ENCODE results near the gene ZNF484. TPM values are rescaled to one million over a fixed set of nuclear protein-coding genes. Genes with fewer than 3 reads are reported as not detected.
"Not testable (repeated sequence)": the region's sequence is repeated elsewhere in the genome, so short reads cannot be mapped to it uniquely, and the experiment has no call there.

ZNF484 gene
- polyA plus RNA-seq, 1 donor from 2014 or later, result 26.0 TPM

DNA sequence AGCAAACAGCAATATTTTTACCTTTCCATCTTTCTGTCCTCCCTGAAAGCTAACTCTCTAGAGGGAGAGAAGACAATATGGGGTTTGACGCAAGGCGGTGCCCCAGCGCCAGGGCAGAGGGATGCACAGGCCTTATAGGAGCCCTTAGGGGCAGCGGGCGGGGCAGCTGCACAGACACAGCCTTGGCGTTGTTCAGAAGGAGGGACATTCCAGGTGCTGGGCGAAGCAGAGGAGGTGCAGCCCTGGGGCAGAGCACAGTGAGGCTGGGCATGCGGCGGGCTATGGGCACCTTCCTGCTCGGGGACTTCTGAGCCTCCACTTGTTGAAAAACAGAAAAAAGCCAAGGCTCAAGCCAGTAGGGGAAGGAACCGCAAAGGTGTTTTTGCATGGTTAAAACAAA, 79.5 kb downstream of the ZNF484 start:
- no peak overlapping the region for H3K4me3 ChIP-seq (ENCODE audit: low read length)
- no peaks in the 10 kb centered on the region for H3K9me3 ChIP-seq (ENCODE audit: low read length)
- no peaks in the 10 kb centered on the region for H3K36me3 ChIP-seq (ENCODE audit: insufficient read depth, low read length)
- H3K27me3 ChIP-seq (ENCODE audit: insufficient read depth, low read depth, low read length), result no peaks in the 10 kb centered on the region
- no peak overlapping the region for H3K27ac ChIP-seq (ENCODE audit: low read length)
- no peaks in the 10 kb centered on the region for H3K79me2 ChIP-seq (replicated peaks; ENCODE audit: insufficient read depth, low read length)
- no peak overlapping the region for H3K9ac ChIP-seq (ENCODE audit: low read length)
- no peaks in the 10 kb centered on the region for H3K9me2 ChIP-seq (ENCODE audit: insufficient read depth, low read length)
- TF ChIP-seq, protein P1, sequence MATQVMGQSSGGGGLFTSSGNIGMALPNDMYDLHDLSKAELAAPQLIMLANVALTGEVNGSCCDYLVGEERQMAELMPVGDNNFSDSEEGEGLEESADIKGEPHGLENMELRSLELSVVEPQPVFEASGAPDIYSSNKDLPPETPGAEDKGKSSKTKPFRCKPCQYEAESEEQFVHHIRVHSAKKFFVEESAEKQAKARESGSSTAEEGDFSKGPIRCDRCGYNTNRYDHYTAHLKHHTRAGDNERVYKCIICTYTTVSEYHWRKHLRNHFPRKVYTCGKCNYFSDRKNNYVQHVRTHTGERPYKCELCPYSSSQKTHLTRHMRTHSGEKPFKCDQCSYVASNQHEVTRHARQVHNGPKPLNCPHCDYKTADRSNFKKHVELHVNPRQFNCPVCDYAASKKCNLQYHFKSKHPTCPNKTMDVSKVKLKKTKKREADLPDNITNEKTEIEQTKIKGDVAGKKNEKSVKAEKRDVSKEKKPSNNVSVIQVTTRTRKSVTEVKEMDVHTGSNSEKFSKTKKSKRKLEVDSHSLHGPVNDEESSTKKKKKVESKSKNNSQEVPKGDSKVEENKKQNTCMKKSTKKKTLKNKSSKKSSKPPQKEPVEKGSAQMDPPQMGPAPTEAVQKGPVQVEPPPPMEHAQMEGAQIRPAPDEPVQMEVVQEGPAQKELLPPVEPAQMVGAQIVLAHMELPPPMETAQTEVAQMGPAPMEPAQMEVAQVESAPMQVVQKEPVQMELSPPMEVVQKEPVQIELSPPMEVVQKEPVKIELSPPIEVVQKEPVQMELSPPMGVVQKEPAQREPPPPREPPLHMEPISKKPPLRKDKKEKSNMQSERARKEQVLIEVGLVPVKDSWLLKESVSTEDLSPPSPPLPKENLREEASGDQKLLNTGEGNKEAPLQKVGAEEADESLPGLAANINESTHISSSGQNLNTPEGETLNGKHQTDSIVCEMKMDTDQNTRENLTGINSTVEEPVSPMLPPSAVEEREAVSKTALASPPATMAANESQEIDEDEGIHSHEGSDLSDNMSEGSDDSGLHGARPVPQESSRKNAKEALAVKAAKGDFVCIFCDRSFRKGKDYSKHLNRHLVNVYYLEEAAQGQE (IDR thresholded peaks at IDR 0.05; ENCODE audit: borderline replicate concordance), result no peak
- TF ChIP-seq MXI1 (conservative IDR thresholded peaks at IDR 0.05; ENCODE audit: poor library complexity, severe bottlenecking), result no peak
- H3K4me2 ChIP-seq (ENCODE audit: low read length), result no peak overlapping the region
- H4K20me1 ChIP-seq (ENCODE audit: insufficient read depth), result no peaks in the 10 kb centered on the region
- no peak overlapping the region for H2AFZ ChIP-seq (ENCODE audit: low read depth, low read length)
- no peaks in the 10 kb centered on the region for H3F3A ChIP-seq (ENCODE audit: insufficient read depth, low read length, poor library complexity, severe bottlenecking)

DNA sequence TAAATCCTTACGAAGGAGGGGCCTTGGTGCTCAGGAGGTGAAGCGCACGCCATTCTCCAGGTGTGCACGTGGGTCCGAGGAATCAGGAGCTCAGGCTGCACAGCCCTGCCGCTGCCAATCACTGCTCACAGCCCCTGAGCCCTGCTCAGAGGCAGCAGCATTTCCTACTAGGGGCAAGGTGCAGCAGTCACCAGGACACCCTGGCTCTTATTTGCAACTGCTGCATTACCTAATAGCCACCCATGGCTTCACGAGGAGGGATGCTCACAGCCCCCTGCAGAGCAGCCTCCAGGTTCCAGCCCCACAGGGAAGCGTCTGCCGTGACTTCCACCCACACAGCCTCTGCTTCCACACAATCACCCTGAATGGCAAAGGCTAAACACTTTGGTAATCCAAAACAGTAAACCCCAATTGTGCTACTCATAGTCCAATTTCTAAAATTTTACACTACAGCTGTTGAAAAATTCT, 81.5 kb downstream of the ZNF484 start:
- not testable (repeated sequence) for H3K36me3 ChIP-seq (ENCODE audit: insufficient read depth, low read length); H3K79me2 ChIP-seq (replicated peaks; ENCODE audit: insufficient read depth, low read length); H3K9me3 ChIP-seq (ENCODE audit: low read length); H3K4me2 ChIP-seq (ENCODE audit: low read length); H4K20me1 ChIP-seq (ENCODE audit: insufficient read depth); H3K9me2 ChIP-seq (ENCODE audit: insufficient read depth, low read length); H3K27ac ChIP-seq (ENCODE audit: low read length); H3K9ac ChIP-seq (ENCODE audit: low read length); H3F3A ChIP-seq (ENCODE audit: insufficient read depth, low read length, poor library complexity, severe bottlenecking); H3K4me3 ChIP-seq (ENCODE audit: low read length); H3K27me3 ChIP-seq (ENCODE audit: insufficient read depth, low read depth, low read length); H2AFZ ChIP-seq (ENCODE audit: low read depth, low read length)

DNA sequence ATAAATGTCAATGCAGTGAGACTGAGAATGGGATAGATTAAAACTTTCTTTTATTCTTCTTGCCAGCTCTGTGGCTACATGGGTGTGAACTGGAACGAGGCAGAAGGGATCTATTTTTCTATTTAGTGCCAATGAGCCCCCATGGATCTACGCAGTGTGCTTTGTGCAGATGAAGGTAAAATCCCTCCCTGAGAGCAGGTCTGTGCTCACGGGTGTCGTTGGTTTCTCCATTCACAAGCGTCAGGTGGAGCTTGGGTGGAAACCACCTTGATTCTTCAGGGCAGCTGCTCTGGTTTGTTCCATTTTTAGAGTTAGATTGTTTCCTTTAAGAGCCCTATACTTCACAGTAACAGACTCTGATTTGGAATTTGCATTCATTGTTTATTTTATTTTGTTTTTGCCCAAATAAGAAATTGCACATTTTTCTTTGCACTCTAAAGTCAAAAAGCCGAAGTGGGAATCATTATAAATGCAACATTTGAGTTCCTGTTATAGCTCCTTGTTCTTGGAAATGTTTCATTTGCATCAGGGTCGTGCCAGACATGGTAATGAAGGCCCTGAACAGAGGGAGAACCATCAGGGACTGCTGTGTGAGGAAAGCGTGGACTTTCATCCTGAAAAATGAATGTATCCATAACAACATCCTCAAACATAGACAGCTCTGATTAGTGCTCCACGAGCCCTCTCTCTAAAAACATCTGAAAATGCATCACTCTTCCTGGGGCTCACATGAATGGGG, 82.1 kb downstream of the ZNF484 start:
- H3K4me3 ChIP-seq (ENCODE audit: low read length), result no peak overlapping the region
- H3K36me3 ChIP-seq (ENCODE audit: insufficient read depth, low read length), result no peaks in the 10 kb centered on the region
- H3K9me2 ChIP-seq (ENCODE audit: insufficient read depth, low read length), result no peaks in the 10 kb centered on the region
- no peaks in the 10 kb centered on the region for H3K27me3 ChIP-seq (ENCODE audit: insufficient read depth, low read depth, low read length)
- H3K9ac ChIP-seq (ENCODE audit: low read length), result no peak overlapping the region
- no peaks in the 10 kb centered on the region for H3K9me3 ChIP-seq (ENCODE audit: low read length)
- H3K27ac ChIP-seq (ENCODE audit: low read length), result no peak overlapping the region
- no peaks in the 10 kb centered on the region for H4K20me1 ChIP-seq (ENCODE audit: insufficient read depth)
- H3K4me2 ChIP-seq (ENCODE audit: low read length), result no peak overlapping the region
- no peaks in the 10 kb centered on the region for H3K79me2 ChIP-seq (replicated peaks; ENCODE audit: insufficient read depth, low read length)
- TF ChIP-seq EP300 (conservative IDR thresholded peaks at IDR 0.05; ENCODE audit: poor library complexity, severe bottlenecking), result no peak
- no peak for TF ChIP-seq SMC3 (conservative IDR thresholded peaks at IDR 0.05; ENCODE audit: poor library complexity)
- no peak for TF ChIP-seq MXI1 (conservative IDR thresholded peaks at IDR 0.05; ENCODE audit: poor library complexity, severe bottlenecking)
- no peak for TF ChIP-seq RAD21 (conservative IDR thresholded peaks at IDR 0.05)
- TF ChIP-seq, protein P2, sequence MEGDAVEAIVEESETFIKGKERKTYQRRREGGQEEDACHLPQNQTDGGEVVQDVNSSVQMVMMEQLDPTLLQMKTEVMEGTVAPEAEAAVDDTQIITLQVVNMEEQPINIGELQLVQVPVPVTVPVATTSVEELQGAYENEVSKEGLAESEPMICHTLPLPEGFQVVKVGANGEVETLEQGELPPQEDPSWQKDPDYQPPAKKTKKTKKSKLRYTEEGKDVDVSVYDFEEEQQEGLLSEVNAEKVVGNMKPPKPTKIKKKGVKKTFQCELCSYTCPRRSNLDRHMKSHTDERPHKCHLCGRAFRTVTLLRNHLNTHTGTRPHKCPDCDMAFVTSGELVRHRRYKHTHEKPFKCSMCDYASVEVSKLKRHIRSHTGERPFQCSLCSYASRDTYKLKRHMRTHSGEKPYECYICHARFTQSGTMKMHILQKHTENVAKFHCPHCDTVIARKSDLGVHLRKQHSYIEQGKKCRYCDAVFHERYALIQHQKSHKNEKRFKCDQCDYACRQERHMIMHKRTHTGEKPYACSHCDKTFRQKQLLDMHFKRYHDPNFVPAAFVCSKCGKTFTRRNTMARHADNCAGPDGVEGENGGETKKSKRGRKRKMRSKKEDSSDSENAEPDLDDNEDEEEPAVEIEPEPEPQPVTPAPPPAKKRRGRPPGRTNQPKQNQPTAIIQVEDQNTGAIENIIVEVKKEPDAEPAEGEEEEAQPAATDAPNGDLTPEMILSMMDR (IDR thresholded peaks at IDR 0.05; ENCODE audit: poor library complexity, severe bottlenecking), result no peak
- TF ChIP-seq EZH2 (IDR thresholded peaks at IDR 0.05; ENCODE audit: borderline replicate concordance, insufficient read depth, low read length, poor library complexity, severe bottlenecking), result no peak
- no peak for TF ChIP-seq TAF1 (IDR thresholded peaks at IDR 0.05; ENCODE audit: low read depth)
- TF ChIP-seq, protein P1 (IDR thresholded peaks at IDR 0.05; ENCODE audit: borderline replicate concordance), result no peak
- TF ChIP-seq POLR2AphosphoS5 (IDR thresholded peaks at IDR 0.05), result no peak
- H3F3A ChIP-seq (ENCODE audit: insufficient read depth, low read length, poor library complexity, severe bottlenecking), result no peaks in the 10 kb centered on the region
- no peak overlapping the region for H2AFZ ChIP-seq (ENCODE audit: low read depth, low read length)
